Left forelimb (tissue), 1 donor: Measurements from ENCODE around the gene IGSF6.
"Not testable (repeated sequence)": the region's sequence is repeated elsewhere in the genome, so short reads cannot be mapped to it uniquely, and the experiment has no call there.

Experiments
- DNase-seq: peaks from one replicate; pipeline ENCODE4 v3.0.0-alpha.2; 2018; ENCODE audit warnings: low spot score

Gene IGSF6

GRCh38 chr16:21653571-21653970 is 1.2 kb upstream of the IGSF6 start:
- DNase-seq = no peak

GRCh38 chr16:21651515-21651914 is 893 bp downstream of the IGSF6 start:
- no peak for DNase-seq

- DNase-seq = no peak
Observed at GRCh38 chr16:21650521-21650920, 1.9 kb downstream of the IGSF6 start.

GRCh38 chr16:21649826-21650406 is 2.5 kb downstream of the IGSF6 start:
- not testable (repeated sequence) for DNase-seq

- no peak for DNase-seq
Observed at GRCh38 chr16:21647562-21648164, 4.7 kb downstream of the IGSF6 start.

GRCh38 chr16:21646721-21647561 is 5.5 kb downstream of the IGSF6 start:
- DNase-seq = no peak

- DNase-seq = no peak
Observed at GRCh38 chr16:21646091-21646490, 6.3 kb downstream of the IGSF6 start.

- DNase-seq = no peak
Observed at GRCh38 chr16:21645261-21645721, 7.1 kb downstream of the IGSF6 start.

- no peak for DNase-seq
Observed at GRCh38 chr16:21644674-21645073, 7.7 kb downstream of the IGSF6 start.

- DNase-seq = no peak
Observed at GRCh38 chr16:21643785-21644184, 8.6 kb downstream of the IGSF6 start.

- no peak for DNase-seq
Observed at GRCh38 chr16:21642861-21643260, 9.5 kb downstream of the IGSF6 start.

GRCh38 chr16:21641916-21642315 is 10.5 kb downstream of the IGSF6 start:
- DNase-seq = no peak

- DNase-seq = no peak
Observed at GRCh38 chr16:21639493-21639892, 12.9 kb downstream of the IGSF6 start.

- DNase-seq = no peak
Observed at GRCh38 chr16:21638573-21638975, 13.8 kb downstream of the IGSF6 start.

GRCh38 chr16:21637032-21637968 is 15.1 kb downstream of the IGSF6 start:
- DNase-seq = no peak

GRCh38 chr16:21635694-21636093 is 16.7 kb downstream of the IGSF6 start:
- not testable (repeated sequence) for DNase-seq

- DNase-seq = no peak
Observed at GRCh38 chr16:21634216-21634615, 18.2 kb downstream of the IGSF6 start.

GRCh38 chr16:21631951-21632575 is 20.3 kb downstream of the IGSF6 start:
- not testable (repeated sequence) for DNase-seq

- DNase-seq = not testable (repeated sequence)
Observed at GRCh38 chr16:21631376-21631775, 21.0 kb downstream of the IGSF6 start.

GRCh38 chr16:21630866-21631265 is 21.5 kb downstream of the IGSF6 start:
- DNase-seq = not testable (repeated sequence)
